RPMI7951 (cell line): ENCODE results near the gene PAIP2B. TPM values are rescaled to one million over a fixed set of nuclear protein-coding genes. Genes with fewer than 3 reads are reported as not detected.
A peak's percentile ranks its signal among the peaks of the same experiment; 100 is the strongest.
"Not testable (repeated sequence)": the region's sequence is repeated elsewhere in the genome, so short reads cannot be mapped to it uniquely, and the experiment has no call there.

Experiments
- DNase-seq: peaks from one replicate; pipeline ENCODE4 v3.0.0-alpha.2; 2012; ENCODE audit warnings: low read depth
- total RNA-seq: library from RNA; depleted of rRNA; stranded (reverse); fragments of >200 nt; shearing (Covaris generic); gene quantifications from 2 replicates; pipeline ENCODE4 v1.2.3, GENCODE V29; 2014

The PAIP2B gene
- total RNA-seq, 1 experiment from 2014 or later: 0.48 TPM

- DNase-seq: no peak
These were observed 10.4 kb downstream of the PAIP2B start for GRCh38 chr2:71216501-71216900.

- DNase-seq: no peak
These were observed 11.5 kb downstream of the PAIP2B start for GRCh38 chr2:71215447-71215846.

GRCh38 chr2:71212336-71212735 is 14.6 kb downstream of the PAIP2B start:
- peak; percentile 22 for DNase-seq

GRCh38 chr2:71210292-71210691 is 16.6 kb downstream of the PAIP2B start:
- DNase-seq: no peak

GRCh38 chr2:71208756-71209155 is 18.1 kb downstream of the PAIP2B start:
- DNase-seq: no peak

GRCh38 chr2:71207601-71208000 is 19.3 kb downstream of the PAIP2B start:
- DNase-seq: no peak

GRCh38 chr2:71206271-71206670 is 20.6 kb downstream of the PAIP2B start:
- no peak for DNase-seq

- no peak for DNase-seq
These were observed 35.3 kb downstream of the PAIP2B start for GRCh38 chr2:71191570-71191943.

GRCh38 chr2:71190656-71191569 is 36.0 kb downstream of the PAIP2B start:
- peak; percentile 23 for DNase-seq

- no peak for DNase-seq
These were observed 39.3 kb downstream of the PAIP2B start for GRCh38 chr2:71187589-71187988.

- no peak for DNase-seq
These were observed 39.9 kb downstream of the PAIP2B start for GRCh38 chr2:71186973-71187372.

- DNase-seq: not testable (repeated sequence)
These were observed 43.4 kb downstream of the PAIP2B start for GRCh38 chr2:71183306-71184115.

GRCh38 chr2:71181316-71181715 is 45.6 kb downstream of the PAIP2B start:
- DNase-seq: no peak

- not testable (repeated sequence) for DNase-seq
These were observed 48.1 kb downstream of the PAIP2B start for GRCh38 chr2:71178836-71179235.

- DNase-seq: no peak
These were observed 52.7 kb downstream of the PAIP2B start for GRCh38 chr2:71174207-71174606.

- no peak for DNase-seq
These were observed 53.8 kb downstream of the PAIP2B start for GRCh38 chr2:71173096-71173495.

- no peak for DNase-seq
These were observed 60.1 kb downstream of the PAIP2B start for GRCh38 chr2:71166812-71167211.

GRCh38 chr2:71157124-71157793 is 69.6 kb downstream of the PAIP2B start:
- DNase-seq: peak; percentile 26

GRCh38 chr2:71156573-71156972 is 70.3 kb downstream of the PAIP2B start:
- peak; percentile 37 for DNase-seq

- no peak for DNase-seq
These were observed 71.1 kb downstream of the PAIP2B start for GRCh38 chr2:71155846-71156245.

GRCh38 chr2:71154798-71155197 is 72.1 kb downstream of the PAIP2B start:
- peak; percentile 48 for DNase-seq

GRCh38 chr2:71154279-71154678 is 72.6 kb downstream of the PAIP2B start:
- DNase-seq: no peak
